H1 (cell line): ENCODE results near the gene RAD52. TPM values are rescaled to one million over a fixed set of nuclear protein-coding genes. Genes with fewer than 3 reads are reported as not detected.

Source experiments
- CTCF ChIA-PET: fragments of 300-600 bp; sonication (Branson Sonifier 250); formaldehyde crosslinking; loops from one replicate; lab custom pipeline; 2021; ENCODE audit not compliant: partially characterized antibody; lab: Charles Lee
- POLR2A ChIA-PET: fragments of 300-600 bp; sonication (Branson Sonifier 250); formaldehyde crosslinking; loops from one replicate; lab custom pipeline; 2021; ENCODE audit warnings: inconsistent platforms; ENCODE audit not compliant: partially characterized antibody; lab: Charles Lee
- DNase-seq, 2 experiments: peaks; one replicate each; pipeline versions ENCODE4 v3.0.0 to v3.0.0-alpha.2; 2010 to 2022; ENCODE audit warnings: low spot score in 2 of 2, low read depth in 1 of 2, mixed read lengths in 1 of 2
- FAIRE-seq: peaks from 2 replicates; lab custom pipeline; 2011; peaks lifted over from hg19 to GRCh38; lab: Jason Lieb, UNC
- H2AFZ ChIP-seq: 2 replicates; pipeline ENCODE4 v1.8.1; 2012; ENCODE audit warnings: low read length, inconsistent platforms
- H2AK5ac ChIP-seq: 2 replicates; pipeline ENCODE4 v1.6.1; 2013; ENCODE audit warnings: low read depth, low read length
- H2BK120ac ChIP-seq: replicated peaks from 2 replicates; pipeline ENCODE3; 2013; ENCODE audit warnings: low read depth, low read length, inconsistent platforms
- H2BK12ac ChIP-seq: 2 replicates; pipeline ENCODE4 v1.6.1; 2013; ENCODE audit warnings: low read depth, low read length
- H2BK15ac ChIP-seq: 2 replicates; pipeline ENCODE4 v1.6.1; 2013; ENCODE audit warnings: low read length
- H2BK20ac ChIP-seq: 2 replicates; pipeline ENCODE4 v1.6.1; 2013; ENCODE audit warnings: low read length
- H2BK5ac ChIP-seq: 2 replicates; pipeline ENCODE4 v1.6.1; 2013; ENCODE audit warnings: low read depth, low read length
- H3K14ac ChIP-seq: 2 replicates; pipeline ENCODE4 v1.6.1; 2013; ENCODE audit warnings: inconsistent platforms; ENCODE audit not compliant: insufficient read length
- H3K18ac ChIP-seq: 2 replicates; pipeline ENCODE4 v1.6.1; 2013; ENCODE audit warnings: low read length; ENCODE audit errors: extremely low read depth
- H3K23ac ChIP-seq: 2 replicates; pipeline ENCODE4 v1.6.1; 2013; ENCODE audit warnings: inconsistent platforms; ENCODE audit not compliant: insufficient read length
- H3K23me2 ChIP-seq: 2 replicates; pipeline ENCODE4 v1.6.1; 2013; ENCODE audit warnings: low read depth, low read length
- H3K27ac ChIP-seq: 2 replicates; pipeline ENCODE4 v1.6.1; 2011; ENCODE audit warnings: low read depth, low read length, inconsistent platforms
- H3K27me3 ChIP-seq, 4 experiments: replicated peaks in 1 of 4; 1 replicate in 1 of 4; 2 replicates in 3 of 4; pipeline versions ENCODE4 v1.6.1 to v1.8.1; 2011 to 2013; ENCODE audit warnings: low read length in 3 of 4, mild to moderate bottlenecking in 3 of 4, inconsistent platforms in 2 of 4, mixed read lengths in 2 of 4, moderate library complexity in 1 of 4; ENCODE audit not compliant: control insufficient read depth in 3 of 4, insufficient read depth in 3 of 4; ENCODE audit errors: extremely low read depth in 1 of 4
- H3K36me3 ChIP-seq, 4 experiments: 2 replicates each; pipeline versions ENCODE4 v1.6.1 to v1.8.1; 2011 to 2013; ENCODE audit warnings: mild to moderate bottlenecking in 4 of 4, low read length in 3 of 4, moderate library complexity in 2 of 4, control low read depth in 1 of 4, inconsistent platforms in 1 of 4; ENCODE audit not compliant: insufficient read depth in 4 of 4, control insufficient read depth in 2 of 4
- H3K4ac ChIP-seq: replicated peaks from 2 replicates; pipeline ENCODE3; 2013; ENCODE audit warnings: low read length, low read depth, mixed read lengths, inconsistent platforms; ENCODE audit not compliant: insufficient read length
- H3K4me1 ChIP-seq, 4 experiments: replicated peaks in 1 of 4; 1 replicate in 1 of 4; 2 replicates in 3 of 4; pipeline versions ENCODE4 v1.6.1 to v1.8.1; 2011 to 2013; ENCODE audit warnings: low read length in 3 of 4, inconsistent platforms in 2 of 4, mixed read lengths in 1 of 4; ENCODE audit not compliant: insufficient read depth in 4 of 4, control insufficient read depth in 3 of 4
- H3K4me2 ChIP-seq, 2 experiments: 2 replicates each; pipeline versions ENCODE4 v1.6.1 to v1.8.1; 2011 to 2013; ENCODE audit warnings: low read depth in 2 of 2, low read length in 2 of 2, control low read depth in 1 of 2, inconsistent platforms in 1 of 2, mild to moderate bottlenecking in 1 of 2; ENCODE audit not compliant: insufficient read depth in 1 of 2
- H3K4me3 ChIP-seq, 4 experiments: fragments of 200-600, 300-600 bp in 1 of 4; sonication (generic), shearing (Covaris generic), sonication (Bioruptor Twin) in 1 of 4; 2 replicates each; pipeline versions ENCODE4 v1.5.1 to v1.8.1; 2011 to 2016; ENCODE audit warnings: low read length in 4 of 4, low read depth in 3 of 4, control low read depth in 2 of 4, inconsistent platforms in 2 of 4, mild to moderate bottlenecking in 2 of 4, mixed read lengths in 1 of 4, moderate library complexity in 1 of 4; ENCODE audit not compliant: insufficient read depth in 2 of 4; ENCODE audit errors: extremely low read depth in 1 of 4
- H3K56ac ChIP-seq: replicated peaks from 2 replicates; pipeline ENCODE3; 2013; ENCODE audit warnings: low read depth, mild to moderate bottlenecking, mixed read lengths, low read length, inconsistent platforms; ENCODE audit not compliant: insufficient read length
- H3K79me1 ChIP-seq: 2 replicates; pipeline ENCODE4 v1.6.1; 2013; ENCODE audit warnings: low read depth, low read length, control low read depth
- H3K79me2 ChIP-seq, 2 experiments: 2 replicates each; pipeline versions ENCODE4 v1.6.1 to v1.8.1; 2012 to 2013; ENCODE audit warnings: low read length in 2 of 2, mild to moderate bottlenecking in 2 of 2, inconsistent platforms in 1 of 2; ENCODE audit not compliant: insufficient read depth in 2 of 2, control insufficient read depth in 1 of 2
- H3K9ac ChIP-seq, 4 experiments: replicated peaks in 1 of 4; 1 replicate in 1 of 4; 2 replicates in 3 of 4; pipeline versions ENCODE4 v1.6.1 to v1.8.1; 2011 to 2013; ENCODE audit warnings: low read depth in 3 of 4, low read length in 3 of 4, control low read depth in 2 of 4, mild to moderate bottlenecking in 2 of 4, moderate library complexity in 2 of 4, inconsistent platforms in 1 of 4; ENCODE audit errors: extremely low read depth in 1 of 4
- H3K9me3 ChIP-seq, 2 experiments: 2 replicates each; pipeline versions ENCODE4 v1.6.1 to v1.8.1; 2012 to 2013; ENCODE audit warnings: mild to moderate bottlenecking in 2 of 2, moderate library complexity in 2 of 2, control low read depth in 1 of 2, inconsistent platforms in 1 of 2, low read depth in 1 of 2, low read length in 1 of 2, mixed read lengths in 1 of 2; ENCODE audit not compliant: insufficient read depth in 2 of 2
- H4K20me1 ChIP-seq, 2 experiments: replicated peaks in 1 of 2; 2 replicates each; pipeline versions ENCODE3 to v1.8.1; 2011 to 2013; ENCODE audit warnings: inconsistent platforms in 2 of 2, low read length in 2 of 2, mild to moderate bottlenecking in 1 of 2; ENCODE audit not compliant: insufficient read depth in 2 of 2, control insufficient read depth in 1 of 2
- H4K5ac ChIP-seq: 2 replicates; pipeline ENCODE4 v1.6.1; 2013; ENCODE audit warnings: low read length, low read depth, mixed read lengths, inconsistent platforms; ENCODE audit not compliant: insufficient read length
- H4K8ac ChIP-seq: 2 replicates; pipeline ENCODE4 v1.8.0; 2013; ENCODE audit warnings: mild to moderate bottlenecking, moderate library complexity, low read length, inconsistent platforms; ENCODE audit not compliant: insufficient read depth; ENCODE audit errors: extremely low read depth
- H4K91ac ChIP-seq: replicated peaks from 2 replicates; pipeline ENCODE3; 2013; ENCODE audit warnings: low read length, mixed read lengths, inconsistent platforms; ENCODE audit not compliant: insufficient read length
- GABPA ChIP-seq: IDR thresholded peaks from 2 replicates; pipeline ENCODE4 v1.6.1; 2011; ENCODE audit warnings: mild to moderate bottlenecking, low read length, moderate library complexity, borderline replicate concordance; ENCODE audit not compliant: insufficient read depth
- GTF2F1 ChIP-seq: IDR thresholded peaks from 2 replicates; pipeline ENCODE4 v1.6.1; 2012; ENCODE audit warnings: low read depth, low read length, improper control_type of control experiment, borderline replicate concordance
- HDAC2 ChIP-seq, 2 experiments: fragments of 300-600 bp in 1 of 2; sonication (generic) in 1 of 2; IDR thresholded peaks; 2 replicates each; pipeline ENCODE4 v1.6.1; 2011 to 2012; ENCODE audit warnings: low read depth in 2 of 2, low read length in 2 of 2, mild to moderate bottlenecking in 2 of 2, moderate library complexity in 2 of 2, borderline replicate concordance in 1 of 2, inconsistent platforms in 1 of 2
- KDM1A ChIP-seq: fragments of 200-600, 300-600 bp; sonication (generic); IDR thresholded peaks from 2 replicates; pipeline ENCODE4 v1.7.1; 2016; ENCODE audit warnings: mild to moderate bottlenecking, low read length, borderline replicate concordance
- NANOG ChIP-seq: IDR thresholded peaks from 2 replicates; pipeline ENCODE4 v1.6.1; 2011; ENCODE audit warnings: low read length, low read depth, mild to moderate bottlenecking, inconsistent platforms; ENCODE audit not compliant: insufficient read depth, poor library complexity, severe bottlenecking
- RFX5 ChIP-seq: IDR thresholded peaks from 2 replicates; pipeline ENCODE4 v1.6.1; 2011; ENCODE audit warnings: low read depth, low read length, improper control_type of control experiment, borderline replicate concordance
- SIN3A ChIP-seq, 2 experiments: IDR thresholded peaks in 1 of 2; conservative IDR thresholded peaks in 1 of 2; 2 replicates each; pipeline ENCODE4 v1.6.1; 2011 to 2012; ENCODE audit warnings: low read length in 2 of 2, improper control_type of control experiment in 1 of 2, low read depth in 1 of 2, mild to moderate bottlenecking in 1 of 2
- TAF7 ChIP-seq: optimal IDR thresholded peaks from 2 replicates; pipeline ENCODE3; 2011; ENCODE audit warnings: low read depth, mild to moderate bottlenecking, inconsistent platforms, low read length, moderate library complexity, borderline replicate concordance
- ZNF274 ChIP-seq: IDR thresholded peaks from 2 replicates; pipeline ENCODE4 v1.7.0; 2012; ENCODE audit warnings: low read length, borderline replicate concordance; ENCODE audit errors: extremely low read depth
- WGBS, 2 experiments: shearing (Covaris generic) in 1 of 2; methylation state at CpG; one replicate each; pipeline versions ENCODE4 v1.1.6 to v1.1.7; 2013 to 2015; ENCODE audit warnings: low lambda C conversion rate in 2 of 2, mixed read lengths in 2 of 2, inconsistent platforms in 1 of 2, low coverage in 1 of 2, missing lambda C conversion rate in 1 of 2; ENCODE audit not compliant: insufficient replicate concordance in 2 of 2, insufficient coverage in 1 of 2, insufficient read length in 1 of 2; ENCODE audit errors: extremely low coverage in 1 of 2, missing lambda C conversion rate in 1 of 2; 5-methylcytosine and 5-hydroxymethylcytosine counted together
- polyA plus RNA-seq, 7 experiments: library from polyadenylated mRNA; depleted of rRNA in 3 of 7; stranded (reverse) in 5 of 7; unstranded in 2 of 7; fragments of >200 nt in 5 of 7; fragments of 200-250 nt in 2 of 7; gene quantifications; 1 replicate in 5 of 7; 2 replicates in 1 of 7; 4 replicates in 1 of 7; pipeline versions ENCODE4 v1.2.1 to v1.2.3, GENCODE V29; 2011 to 2013; ENCODE audit warnings: missing spikeins in 2 of 7, mixed read lengths in 2 of 7
- total RNA-seq: library from RNA; stranded (reverse); fragmentation: NEBNext Ultra II Directional; extraction: Animal tissue kit (Norgen Biotek cat#: 25700); gene quantifications from 2 replicates; pipeline ENCODE4 v1.2.1, GENCODE V29; 2021
- TF ChIP-seq, protein P1 (sequence below): IDR thresholded peaks from 2 replicates; pipeline ENCODE4 v1.6.1; 2011; ENCODE audit warnings: low read depth, mild to moderate bottlenecking, low read length; ENCODE audit not compliant: insufficient read depth

RAD52 gene
- total and polyA plus RNA-seq, 2 of the 8 experiments (the other 6 are each of a cell fraction or from before 2014, with no cell fraction given), result 12.5 to 14.3 TPM

- 83% methylated on average over 5 of the region's 5 CpGs; no CpG with 5 or more reads in 1 of the 2 experiments for WGBS, 2 experiments
- ChIA-PET CTCF (interaction anchor here (1.1 to 1.6 kb wide), 2 partner anchors 113 to 138 kb away, joined by 4 read pairs; no protein-coding TSS in a partner anchor), POLR2A (interaction anchor here (1.0 kb wide), 1 partner anchor 11 kb away, joined by 3 read pairs; no protein-coding TSS in a partner anchor)
- H3K4me3 ChIP-seq, result no peak overlapping the region
- no peak overlapping the region for H3K27ac ChIP-seq
- H3K23me2 ChIP-seq, result no peaks in the 10 kb centered on the region
- H2BK5ac ChIP-seq, result no peak overlapping the region
- H3K79me1 ChIP-seq, result no peaks in the 10 kb centered on the region
- no peak overlapping the region for H4K8ac ChIP-seq
- no peak overlapping the region for H2BK12ac ChIP-seq
- H2BK120ac ChIP-seq, result no peak overlapping the region
- no peak overlapping the region for H3K9ac ChIP-seq
- DNase-seq (no peak), FAIRE-seq (no peak)
- H4K5ac ChIP-seq, result no peak overlapping the region
- H2BK15ac ChIP-seq, result no peak overlapping the region
- H3K4me2 ChIP-seq, result no peak overlapping the region
- no peak overlapping the region for H3K4ac ChIP-seq
- H3K4me1 ChIP-seq, result no peaks in the 10 kb centered on the region
- no peaks in the 10 kb centered on the region; a peak in 1 of 4 replicates for H3K9me3 ChIP-seq
- no peaks in the 10 kb centered on the region; a peak in 1 of 7 replicates for H3K27me3 ChIP-seq
- no peaks in the 10 kb centered on the region for H4K20me1 ChIP-seq
- no peak overlapping the region for H2BK20ac ChIP-seq
- H3K18ac ChIP-seq, result no peak overlapping the region
- H4K91ac ChIP-seq, result no peak overlapping the region
- no peak overlapping the region for H3K14ac ChIP-seq
- H3K23ac ChIP-seq, result no peak overlapping the region
- H3K79me2 ChIP-seq, result no peaks in the 10 kb centered on the region
- no peak for TF ChIP-seq TAF7
- no peak for TF ChIP-seq KDM1A
- no peak for TF ChIP-seq RFX5
- TF ChIP-seq NANOG, result no peak
- TF ChIP-seq GABPA, result no peak
- TF ChIP-seq, protein P1, sequence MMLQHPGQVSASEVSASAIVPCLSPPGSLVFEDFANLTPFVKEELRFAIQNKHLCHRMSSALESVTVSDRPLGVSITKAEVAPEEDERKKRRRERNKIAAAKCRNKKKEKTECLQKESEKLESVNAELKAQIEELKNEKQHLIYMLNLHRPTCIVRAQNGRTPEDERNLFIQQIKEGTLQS, result no peak
- TF ChIP-seq ZNF274, result no peak
- TF ChIP-seq HDAC2 (IDR thresholded peaks at IDR 0.05; ENCODE audit: borderline replicate concordance in 1 of 2, low read depth in 2 of 2, low read length in 2 of 2), result no peak
- no peak for TF ChIP-seq SIN3A (conservative IDR thresholded peaks at IDR 0.05 in 1 of 2, IDR thresholded peaks at IDR 0.05 in 1 of 2; ENCODE audit: low read depth in 1 of 2, low read length in 2 of 2)
- TF ChIP-seq GTF2F1, result no peak
- no peaks in the 10 kb centered on the region for H3K36me3 ChIP-seq
- no peak overlapping the region for H3K56ac ChIP-seq
- H2AFZ ChIP-seq, result no peak overlapping the region
- no peak overlapping the region for H2AK5ac ChIP-seq
Measured at GRCh38 chr12:979349-979748, 29.9 kb upstream of the RAD52 start.
